Right forelimb (tissue), 1 donor: ENCODE results near the gene GPR160.
"Not testable (repeated sequence)": the region's sequence is repeated elsewhere in the genome, so short reads cannot be mapped to it uniquely, and the experiment has no call there.

Experiments
- DNase-seq: peaks from one replicate; pipeline ENCODE4 v3.0.0-alpha.2; 2018

GPR160 gene

GRCh38 chr3:170076715-170077238, 39.0 kb downstream of the GPR160 start:
- DNase-seq = no peak

DNA sequence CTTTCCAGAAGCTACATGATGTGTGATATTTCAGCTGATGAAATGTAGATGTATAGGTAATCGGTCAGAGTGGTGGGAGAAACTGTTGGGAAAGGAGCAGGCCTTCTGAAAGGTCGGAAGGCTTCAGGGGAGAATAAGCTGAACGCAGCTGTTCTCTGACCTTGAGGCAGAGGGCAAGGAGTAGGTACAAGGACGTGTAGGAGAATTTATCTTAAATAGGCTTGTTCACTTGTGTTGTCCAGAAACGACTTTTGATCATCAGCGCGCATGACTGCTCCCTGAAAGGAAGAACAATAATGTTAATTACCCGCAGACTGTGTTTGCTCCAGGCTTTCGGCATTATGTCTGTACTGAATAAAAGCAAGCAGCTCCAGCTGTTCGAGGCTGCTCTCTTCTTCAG, 39.6 kb downstream of the GPR160 start:
- no peak for DNase-seq

- DNase-seq = no peak
These were observed 41.0 kb downstream of the GPR160 start for GRCh38 chr3:170078620-170079281.

DNA sequence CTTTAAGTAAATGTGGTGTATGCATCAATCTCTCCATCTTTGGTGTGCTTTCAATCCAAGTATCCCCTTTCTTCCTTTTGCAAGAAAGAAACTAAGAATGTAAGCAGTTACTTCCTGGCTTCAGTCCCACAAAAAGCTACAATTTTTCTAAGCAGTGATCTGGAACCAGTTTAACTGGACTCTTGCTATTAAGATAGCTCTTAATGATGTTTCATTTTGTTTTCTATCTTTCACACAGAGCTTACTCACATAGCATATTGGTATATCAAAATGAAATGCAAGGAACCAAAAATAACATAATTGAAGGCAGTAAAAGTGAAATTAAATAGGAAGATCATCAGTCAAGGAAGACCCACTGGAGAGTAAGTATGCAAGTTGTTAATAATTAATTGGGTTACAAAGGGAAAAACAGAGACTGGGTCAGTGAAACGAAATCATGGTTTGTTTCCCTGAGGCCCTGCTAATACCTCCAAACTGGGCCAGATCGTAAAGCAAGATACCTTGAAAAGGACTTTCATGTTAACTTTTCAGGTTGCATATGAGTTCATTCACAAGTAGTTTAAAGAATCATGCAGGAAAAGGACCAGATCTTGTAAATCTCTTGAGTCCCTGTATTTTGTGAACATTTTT, 41.9 kb downstream of the GPR160 start:
- DNase-seq = no peak

- no peak for DNase-seq
These were observed 42.8 kb downstream of the GPR160 start for GRCh38 chr3:170080605-170081004.

DNA sequence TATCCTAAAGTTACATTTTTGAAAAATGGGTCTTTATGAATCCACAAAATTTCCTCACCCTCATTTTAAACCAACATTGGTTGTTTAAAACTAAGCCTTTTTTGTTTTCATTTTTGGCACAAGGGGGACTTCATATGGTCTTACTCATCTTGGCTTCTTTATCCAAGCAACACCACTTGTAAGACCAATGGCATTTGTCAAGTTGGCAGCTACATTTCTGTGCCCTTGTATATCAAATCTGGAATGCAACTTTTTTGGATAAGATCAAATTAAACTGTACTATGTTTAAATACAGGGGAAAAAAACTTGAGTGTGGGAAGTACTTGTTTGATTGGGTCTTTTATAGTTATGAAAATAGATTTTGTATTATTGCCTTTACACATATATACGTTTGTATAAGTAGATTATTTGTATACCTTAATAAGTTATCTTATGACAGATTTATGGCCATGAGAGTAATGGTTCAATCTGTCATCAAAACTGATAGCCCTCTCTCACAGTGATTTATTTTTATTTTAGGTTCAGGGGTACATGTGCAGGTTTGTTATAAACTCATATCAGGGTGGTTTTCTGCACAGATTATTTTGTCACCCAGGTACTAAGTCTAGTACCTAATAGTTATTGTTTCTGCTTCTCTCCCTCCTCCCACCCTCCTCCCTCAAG, 43.4 kb downstream of the GPR160 start:
- no peak for DNase-seq

DNA sequence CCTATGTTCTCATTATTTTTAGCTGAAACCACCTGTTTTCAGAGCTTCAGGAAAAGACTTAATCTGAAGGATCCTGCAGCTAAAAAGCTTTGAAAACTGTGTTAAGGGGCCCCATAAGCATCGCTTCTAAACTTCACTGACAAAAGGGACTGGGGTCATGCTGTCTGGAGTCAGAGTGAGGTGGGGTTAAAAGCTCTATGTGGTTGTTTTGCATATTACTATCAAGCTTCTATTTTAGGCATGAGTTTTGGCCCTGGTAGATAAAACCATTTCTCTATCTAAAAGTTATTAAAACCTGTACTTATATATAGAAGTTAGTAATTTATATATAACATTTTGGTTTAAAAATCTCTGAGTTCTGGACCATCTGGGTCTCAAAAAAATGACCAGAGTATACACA, 45.5 kb downstream of the GPR160 start:
- DNase-seq = no peak

- DNase-seq = no peak
These were observed 47.6 kb downstream of the GPR160 start for GRCh38 chr3:170085396-170085795.

GRCh38 chr3:170089862-170090600, 52.2 kb downstream of the GPR160 start:
- DNase-seq = no peak

DNA sequence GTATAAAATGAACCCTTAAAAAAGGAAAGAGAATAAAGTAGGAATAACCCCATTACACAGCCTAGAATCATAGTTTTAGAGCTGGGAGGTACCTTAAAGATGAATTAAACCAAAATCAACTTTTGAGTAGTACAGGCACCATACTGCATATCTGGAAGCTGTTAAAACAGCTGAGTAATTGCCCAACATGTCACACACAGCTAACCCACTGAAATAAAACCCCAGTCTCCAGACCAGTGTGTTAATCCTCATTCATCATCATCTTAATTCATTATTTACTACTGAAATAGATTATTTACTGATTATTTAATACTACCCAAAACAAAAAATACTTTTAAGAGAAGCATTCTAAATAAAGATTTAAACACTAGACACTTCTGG, 52.8 kb downstream of the GPR160 start:
- DNase-seq = no peak

GRCh38 chr3:170092907-170093306, 55.1 kb downstream of the GPR160 start:
- no peak for DNase-seq

GRCh38 chr3:170095771-170096170, 58.0 kb downstream of the GPR160 start:
- DNase-seq = no peak

DNA sequence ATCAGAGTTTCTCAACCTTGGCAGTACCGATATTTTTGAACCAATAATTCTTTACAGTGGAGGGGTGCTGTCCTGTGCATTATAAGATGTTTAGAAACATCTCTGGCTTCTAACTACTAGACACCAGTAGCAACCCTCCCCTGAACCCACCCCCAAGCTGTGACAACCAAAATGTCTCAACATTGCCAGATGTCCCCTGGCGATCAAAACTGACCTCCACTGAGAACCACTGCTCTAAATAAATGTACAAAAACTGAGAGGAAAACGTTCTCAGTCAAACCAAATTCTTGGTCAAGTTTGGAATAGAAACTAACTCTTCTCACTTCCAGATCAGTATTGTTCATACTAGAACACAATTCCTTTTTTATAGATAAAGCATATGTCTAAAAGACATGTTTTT, 58.5 kb downstream of the GPR160 start:
- no peak for DNase-seq

DNA sequence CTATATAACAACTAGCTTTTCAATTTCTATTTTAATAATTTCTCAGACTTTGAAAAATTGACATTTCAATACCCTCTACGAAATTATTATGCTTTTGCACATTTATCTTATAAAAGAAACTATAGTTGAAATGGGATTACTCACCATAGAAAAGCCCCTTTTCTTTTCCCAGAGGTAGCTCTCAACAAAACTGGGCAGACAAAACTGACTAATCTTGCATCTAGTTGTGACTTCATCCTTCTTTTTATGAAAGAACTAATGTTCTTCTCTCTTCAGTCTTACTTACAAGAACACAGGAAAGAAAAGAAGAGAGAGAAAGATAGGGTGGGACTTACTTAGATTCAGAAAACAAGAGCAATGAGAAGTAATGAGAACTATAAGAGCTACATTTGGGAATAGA, 61.0 kb downstream of the GPR160 start:
- no peak for DNase-seq

- DNase-seq = no peak
These were observed 63.1 kb downstream of the GPR160 start for GRCh38 chr3:170100944-170101343.

DNA sequence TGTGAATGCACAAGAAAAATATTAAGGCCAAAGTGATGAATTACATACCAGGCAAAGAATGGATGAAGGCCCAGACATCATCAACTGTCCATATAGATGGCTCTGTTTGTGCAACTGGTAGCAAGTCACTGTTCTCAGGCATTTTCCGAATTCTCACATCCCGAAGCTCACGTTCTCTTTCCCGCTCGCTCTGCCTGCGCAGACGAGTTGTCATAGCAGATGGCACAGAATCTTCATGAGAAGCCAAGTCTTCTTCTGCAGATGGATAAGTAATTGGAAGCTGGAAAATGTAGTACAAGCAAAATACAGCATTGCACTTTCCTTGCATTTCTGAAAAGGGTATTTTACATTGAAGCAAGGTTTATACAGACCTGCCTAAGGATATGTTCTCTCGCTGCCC, 64.6 kb downstream of the GPR160 start:
- DNase-seq = no peak

GRCh38 chr3:170107941-170108340, 70.1 kb downstream of the GPR160 start:
- DNase-seq = no peak

DNA sequence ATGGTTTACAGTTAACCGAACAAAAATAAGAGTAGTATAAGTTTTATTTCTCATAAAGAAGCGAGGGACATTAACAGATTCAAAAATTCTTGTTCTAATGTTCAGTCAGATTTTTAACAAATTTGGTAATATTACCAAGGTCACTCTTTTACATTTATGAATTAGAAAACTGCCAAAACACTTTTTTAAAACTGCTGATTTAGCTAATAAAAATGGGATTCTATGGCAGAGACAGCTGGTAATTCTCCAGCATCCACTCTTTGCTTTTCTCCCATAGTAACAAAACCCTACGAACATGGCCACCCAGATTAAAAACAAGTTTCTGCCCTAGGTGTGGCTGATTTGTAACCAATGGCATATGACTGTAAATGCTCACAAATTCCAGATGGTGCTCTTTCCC, 71.2 kb downstream of the GPR160 start:
- DNase-seq = no peak

GRCh38 chr3:170109579-170110293, 71.9 kb downstream of the GPR160 start:
- no peak for DNase-seq

- no peak for DNase-seq
These were observed 73.5 kb downstream of the GPR160 start for GRCh38 chr3:170111147-170111771.

- DNase-seq = not testable (repeated sequence)
These were observed 76.4 kb downstream of the GPR160 start for GRCh38 chr3:170114165-170114564.

DNA sequence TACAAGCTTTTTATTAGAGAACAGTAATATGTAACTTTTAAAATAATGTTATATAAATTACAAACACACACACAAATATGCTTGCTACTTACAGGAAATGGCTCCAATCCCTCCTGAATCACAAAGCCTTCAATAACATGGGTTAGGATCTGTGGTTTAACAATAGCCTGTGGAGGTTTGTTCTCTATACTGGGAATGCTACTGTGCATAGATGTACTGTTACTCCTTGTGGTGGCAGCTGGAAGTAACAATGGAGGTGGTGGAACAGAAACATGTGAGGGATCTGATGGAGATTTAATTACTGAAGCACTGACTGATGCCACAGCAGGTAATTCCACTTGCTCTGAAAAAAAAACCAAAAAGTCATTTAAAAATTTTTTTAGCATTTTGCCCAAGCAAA, 79.3 kb downstream of the GPR160 start:
- DNase-seq = no peak
